ENCODE results near the gene CCDC50.

- TF ChIP-seq GATA3 (IDR thresholded peaks at IDR 0.05; ENCODE audit: low read depth, low read length) (no peak), GATA2 (IDR thresholded peaks at IDR 0.05; ENCODE audit: low read depth, low read length) (no peak)
Measured at GRCh38 chr3:191440532-191440931, 111.3 kb downstream of the CCDC50 start.

Measured in SH-SY5Y (cell line).